CD14-positive monocyte (primary cell): ENCODE data around the gene NSD2. TPM values are rescaled to one million over a fixed set of nuclear protein-coding genes. Genes with fewer than 3 reads are reported as not detected.

Experiments
- DNase-seq, 3 donors: peaks; one replicate each; pipeline ENCODE4 v3.0.0-alpha.2; 2011 to 2022
- H2AFZ ChIP-seq: 2 replicates; pipeline ENCODE4 v1.6.0; 2012; ENCODE audit warnings: mild to moderate bottlenecking, low read depth, low read length, inconsistent platforms; ENCODE audit not compliant: insufficient read depth, poor library complexity, severe bottlenecking
- H3K27ac ChIP-seq, 2 donors: 1 replicate in 1 of 2; 2 replicates in 1 of 2; pipeline ENCODE4 v1.5.1; 2012 to 2013; ENCODE audit warnings: low read length in 2 of 2, control low read depth in 1 of 2, inconsistent platforms in 1 of 2, low read depth in 1 of 2, mild to moderate bottlenecking in 1 of 2
- H3K27me3 ChIP-seq, 2 donors: one replicate each; pipeline versions ENCODE4 v1.6.0 to v1.6.1; 2011 to 2013; ENCODE audit warnings: low read length in 2 of 2; ENCODE audit not compliant: control insufficient read depth in 2 of 2, insufficient read depth in 2 of 2
- H3K36me3 ChIP-seq, 2 donors: replicated peaks in 1 of 2; 1 replicate in 1 of 2; 2 replicates in 1 of 2; pipeline versions ENCODE4 v1.5.1 to v1.6.1; 2012 to 2013; ENCODE audit warnings: low read length in 2 of 2, control low read depth in 1 of 2, inconsistent platforms in 1 of 2, mild to moderate bottlenecking in 1 of 2; ENCODE audit not compliant: insufficient read depth in 2 of 2, control insufficient read depth in 1 of 2
- H3K4me1 ChIP-seq, 2 donors: 1 replicate in 1 of 2; 2 replicates in 1 of 2; pipeline versions ENCODE4 v1.5.1 to v1.6.1; 2012 to 2013; ENCODE audit warnings: low read length in 2 of 2, control low read depth in 1 of 2, inconsistent platforms in 1 of 2, mild to moderate bottlenecking in 1 of 2, moderate library complexity in 1 of 2; ENCODE audit not compliant: insufficient read depth in 2 of 2, control insufficient read depth in 1 of 2
- H3K4me2 ChIP-seq: replicated peaks from 2 replicates; pipeline ENCODE3; 2012; ENCODE audit warnings: low read length, moderate library complexity, mild to moderate bottlenecking; ENCODE audit not compliant: poor library complexity, severe bottlenecking; ENCODE audit errors: extremely low read depth
- H3K4me3 ChIP-seq, 3 experiments: fragments of 200-600 bp in 1 of 3; sonication (generic) in 1 of 3; replicated peaks in 1 of 3; 1 replicate in 2 of 3; 2 replicates in 1 of 3; pipeline ENCODE4 v1.5.1; 2011 to 2013; ENCODE audit warnings: low read length in 3 of 3, mild to moderate bottlenecking in 3 of 3, control low read depth in 2 of 3, low read depth in 2 of 3, inconsistent platforms in 1 of 3, moderate library complexity in 1 of 3
- H3K79me2 ChIP-seq: 2 replicates; pipeline ENCODE4 v1.6.0; 2012; ENCODE audit warnings: mild to moderate bottlenecking, control low read depth, inconsistent platforms, low read length, moderate library complexity; ENCODE audit not compliant: insufficient read depth
- H3K9ac ChIP-seq: 2 replicates; pipeline ENCODE4 v1.6.0; 2017; ENCODE audit warnings: low read length, mild to moderate bottlenecking; ENCODE audit not compliant: insufficient read depth, poor library complexity, severe bottlenecking
- H3K9me3 ChIP-seq, 2 donors: replicated peaks in 1 of 2; 1 replicate in 1 of 2; 2 replicates in 1 of 2; pipeline versions ENCODE4 v1.5.1 to v1.6.1; 2012 to 2013; ENCODE audit warnings: low read length in 2 of 2, control low read depth in 1 of 2; ENCODE audit not compliant: control insufficient read depth in 1 of 2, insufficient read depth in 1 of 2
- H4K20me1 ChIP-seq: 2 replicates; pipeline ENCODE4 v1.6.0; 2012; ENCODE audit warnings: mild to moderate bottlenecking, low read length, control low read depth, moderate library complexity; ENCODE audit not compliant: insufficient read depth
- H3K27ac Mint-ChIP-seq, 7 donors: one replicate each; pipeline ENCODE4 v1.8.0; 2020; ENCODE audit warnings: mild to moderate bottlenecking in 7 of 7, mixed read lengths in 7 of 7, moderate library complexity in 6 of 7, inconsistent platforms in 2 of 7
- H3K27me3 Mint-ChIP-seq, 3 donors: one replicate each; pipeline ENCODE4 v1.8.0; 2021 to 2022; ENCODE audit warnings: low read depth in 3 of 3, mild to moderate bottlenecking in 3 of 3, mixed read lengths in 3 of 3, moderate library complexity in 3 of 3, inconsistent platforms in 1 of 3
- H3K36me3 Mint-ChIP-seq, 2 donors: one replicate each; pipeline ENCODE4 v1.8.0; 2020; ENCODE audit warnings: mixed read lengths in 2 of 2, inconsistent platforms in 1 of 2, mild to moderate bottlenecking in 1 of 2
- H3K4me1 Mint-ChIP-seq: one replicate; pipeline ENCODE4 v1.8.0; 2020; ENCODE audit warnings: mild to moderate bottlenecking, mixed read lengths
- H3K4me3 Mint-ChIP-seq, 2 donors: one replicate each; pipeline ENCODE4 v1.8.0; 2020; ENCODE audit warnings: mild to moderate bottlenecking in 2 of 2, mixed read lengths in 2 of 2, moderate library complexity in 1 of 2
- H3K9me3 Mint-ChIP-seq, 7 donors: one replicate each; pipeline ENCODE4 v1.8.0; 2020 to 2022; ENCODE audit warnings: mixed read lengths in 7 of 7, mild to moderate bottlenecking in 6 of 7, moderate library complexity in 6 of 7, inconsistent platforms in 2 of 7
- CTCF ChIP-seq: fragments of 200-600 bp; IDR thresholded peaks from one replicate; pipeline ENCODE4 v1.8.0; 2022; ENCODE audit warnings: antibody characterized with exemption, mild to moderate bottlenecking
- WGBS: methylation state at CpG from one replicate; pipeline ENCODE4 v1.1.5; 2013; ENCODE audit warnings: missing lambda C conversion rate; ENCODE audit not compliant: insufficient coverage; 5-methylcytosine and 5-hydroxymethylcytosine counted together
- intact Hi-C, 2 donors: fragments of 100-400 bp; cut with micrococcal nuclease; formaldehyde crosslinking; loops; one replicate each; pipeline versions ENCODE4 v1.15.0 to v1.15.1; 2023
- polyA plus RNA-seq, 3 donors: library from polyadenylated mRNA; depleted of rRNA in 1 of 3; unstranded in 2 of 3; stranded (reverse) in 1 of 3; fragments of 300-500 nt in 2 of 3; fragments of >200 nt in 1 of 3; fragmentation: Illumina TruSeq in 2 of 3; gene quantifications; 1 replicate in 2 of 3; 2 replicates in 1 of 3; pipeline ENCODE4 v1.2.3, GENCODE V29; 2012 to 2021

Gene NSD2
- polyA plus RNA-seq, 3 donors: 1.9 to 8.7 (median 2.3) TPM

DNA sequence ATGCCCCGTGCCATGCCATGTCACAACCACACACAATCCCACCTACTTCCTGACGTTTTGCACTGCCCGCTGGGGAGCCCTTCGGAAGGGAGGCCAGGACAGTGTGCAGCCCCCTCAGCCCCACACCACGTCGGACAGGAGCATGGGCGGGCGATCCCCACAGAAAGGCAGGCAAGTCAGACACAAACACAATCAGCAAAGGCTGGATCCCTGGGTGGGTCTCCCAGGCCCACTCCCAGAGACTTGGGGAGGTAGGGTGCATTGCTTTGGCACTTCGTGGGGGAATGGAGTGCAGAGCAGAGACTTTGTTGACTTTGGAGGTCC is 29.3 kb upstream of the NSD2 start:
- Histone ChIP-seq H3K9ac (no peak overlapping the region), H3K27ac (no peak overlapping the region), H3K4me3 (no peak overlapping the region), H3K4me2 (no peak overlapping the region), H3K79me2 (peaks cover 8% of the 10 kb centered on the region), H3K36me3 (peaks cover 67 to 93% of the 10 kb centered on the region in 2 donors), H3K27me3 (no peaks in the 10 kb centered on the region), H3K4me1 (no peaks in the 10 kb centered on the region), H3K9me3 (no peaks in the 10 kb centered on the region), H2AFZ (no peak overlapping the region), H4K20me1 (peaks cover 5% of the 10 kb centered on the region)
- Mint-ChIP-seq H3K27ac (peak overlapping the region in 1 of 7 donors; percentile 57), H3K27me3 (peaks cover 0 to 3% (median 0%) of the 10 kb centered on the region in 3 donors), H3K4me1 (no peaks in the 10 kb centered on the region), H3K36me3 (peaks cover 74 to 93% of the 10 kb centered on the region in 2 donors), H3K9me3 (peaks cover 0 to 2% (median 0%) of the 10 kb centered on the region in 7 donors), H3K4me3 (no peak overlapping the region)
- no peak for DNase-seq
- intact Hi-C loops: no loop called here
- WGBS: 53% methylated on average over 4 of the region's 9 CpGs
- TF ChIP-seq CTCF: no peak

- Histone ChIP-seq H3K27ac (no peak overlapping the region), H3K4me1 (no peaks in the 10 kb centered on the region), H3K4me3 (no peak overlapping the region), H3K9ac (no peak overlapping the region), H4K20me1 (peaks cover 5% of the 10 kb centered on the region), H3K36me3 (peaks cover 66 to 93% of the 10 kb centered on the region in 2 donors), H3K27me3 (no peaks in the 10 kb centered on the region), H3K9me3 (no peaks in the 10 kb centered on the region), H3K4me2 (no peak overlapping the region), H2AFZ (no peak overlapping the region), H3K79me2 (peaks cover 8% of the 10 kb centered on the region)
- no peaks in the 10 kb centered on the region for H3K4me1 Mint-ChIP-seq
- H3K36me3 Mint-ChIP-seq: peaks cover 74 to 93% of the 10 kb centered on the region in 2 donors
- no peak overlapping the region for H3K4me3 Mint-ChIP-seq
- DNase-seq: no peak
- TF ChIP-seq CTCF: no peak
- H3K27me3 Mint-ChIP-seq: peaks cover 0 to 2% (median 0%) of the 10 kb centered on the region in 3 donors
- intact Hi-C loops: no loop called here
- WGBS: 98% methylated on average over 12 of the region's 13 CpGs
- H3K27ac Mint-ChIP-seq: peak overlapping the region in 1 of 7 donors; percentile 63
- peaks cover 0 to 2% (median 0%) of the 10 kb centered on the region in 7 donors for H3K9me3 Mint-ChIP-seq
These were observed 28.8 kb upstream of the NSD2 start for GRCh38 chr4:1842339-1842895.
